Natural killer cell (primary cell): ENCODE measurements around the gene CHMP3. TPM values are rescaled to one million over a fixed set of nuclear protein-coding genes. Genes with fewer than 3 reads are reported as not detected.
A peak's percentile ranks its signal among the peaks of the same experiment; 100 is the strongest.

Experiments
- ATAC-seq, 3 donors: fragments of 150-1000 bp in 2 of 3; fragments of 200-7000 bp in 1 of 3; cut with Tn5 transposase; 1 replicate in 1 of 3; 2 replicates in 2 of 3; pipeline ENCODE4 v1.10.0; 2021; ENCODE audit warnings: mild to moderate bottlenecking in 2 of 3, moderate library complexity in 2 of 3
- DNase-seq, 2 donors: peaks; one replicate each; pipeline versions ENCODE4 v3.0.0 to v3.0.0-alpha.2; 2013 to 2021; ENCODE audit warnings: mixed read lengths in 1 of 2
- H3K27ac ChIP-seq: one replicate; pipeline ENCODE4 v1.5.1; 2013; ENCODE audit warnings: mild to moderate bottlenecking, low read length
- H3K27me3 ChIP-seq: one replicate; pipeline ENCODE4 v1.6.1; 2013; ENCODE audit warnings: low read length; ENCODE audit not compliant: control insufficient read depth, insufficient read depth
- H3K36me3 ChIP-seq: one replicate; pipeline ENCODE4 v1.6.1; 2013; ENCODE audit warnings: low read length; ENCODE audit not compliant: control insufficient read depth, insufficient read depth
- H3K4me1 ChIP-seq: one replicate; pipeline ENCODE4 v1.6.1; 2013; ENCODE audit warnings: low read length; ENCODE audit not compliant: control insufficient read depth, insufficient read depth
- H3K4me3 ChIP-seq: one replicate; pipeline ENCODE4 v1.5.1; 2013; ENCODE audit warnings: low read length
- H3K9me3 ChIP-seq: one replicate; pipeline ENCODE4 v1.6.1; 2013; ENCODE audit warnings: low read length; ENCODE audit not compliant: control insufficient read depth, insufficient read depth
- H3K27ac Mint-ChIP-seq, 2 donors: one replicate each; pipeline ENCODE4 v1.8.0; 2022; ENCODE audit warnings: mild to moderate bottlenecking in 2 of 2, mixed read lengths in 2 of 2, moderate library complexity in 1 of 2
- H3K27me3 Mint-ChIP-seq, 2 donors: one replicate each; pipeline ENCODE4 v1.8.0; 2022; ENCODE audit warnings: low read depth in 2 of 2, mixed read lengths in 2 of 2
- H3K36me3 Mint-ChIP-seq: one replicate; pipeline ENCODE4 v1.8.0; 2022; ENCODE audit warnings: mixed read lengths
- H3K4me1 Mint-ChIP-seq, 2 donors: one replicate each; pipeline ENCODE4 v1.8.0; 2022; ENCODE audit warnings: mixed read lengths in 2 of 2
- H3K4me3 Mint-ChIP-seq: one replicate; pipeline ENCODE4 v1.8.0; 2022; ENCODE audit warnings: mild to moderate bottlenecking, moderate library complexity, mixed read lengths
- H3K9me3 Mint-ChIP-seq, 2 donors: one replicate each; pipeline ENCODE4 v1.8.0; 2022; ENCODE audit warnings: mixed read lengths in 2 of 2
- CTCF ChIP-seq: fragments of 200-600 bp; IDR thresholded peaks from one replicate; pipeline ENCODE4 v1.8.0; 2022; ENCODE audit warnings: antibody characterized with exemption
- WGBS: methylation state at CpG from one replicate; pipeline ENCODE4 v1.1.7; 2013; ENCODE audit warnings: missing lambda C conversion rate; ENCODE audit not compliant: insufficient coverage; 5-methylcytosine and 5-hydroxymethylcytosine counted together
- intact Hi-C: fragments of 100-400 bp; cut with micrococcal nuclease; formaldehyde crosslinking; loops from one replicate; pipeline ENCODE4 v1.14.2; 2022
- total RNA-seq, 4 donors: library from RNA; stranded (reverse); fragments of 120-200 nt in 1 of 4; gene quantifications; one replicate each; pipeline versions ENCODE4 v1.2.3 to v1.2.4, GENCODE V29; 2013 to 2022

The CHMP3 gene
- total RNA-seq, 3 donors from 2014 or later (not counting 1 experiment from before 2014, with no cell fraction given) = 47.4 to 50.3 (median 49.3) TPM

GRCh38 chr2:86471637-86472036 is 91.6 kb downstream of the CHMP3 start:
- Histone ChIP-seq H3K27me3 (no peaks in the 10 kb centered on the region), H3K4me1 (no peaks in the 10 kb centered on the region), H3K36me3 (peaks cover 93% of the 10 kb centered on the region), H3K27ac (no peak overlapping the region), H3K9me3 (no peaks in the 10 kb centered on the region), H3K4me3 (no peak overlapping the region)
- no peak for DNase-seq
- Mint-ChIP-seq H3K4me1 (peaks cover 41 to 50% of the 10 kb centered on the region in 2 donors), H3K27ac (peak overlapping the region in 1 of 2 donors; percentile 1), H3K36me3 (peaks cover 20% of the 10 kb centered on the region), H3K27me3 (no peaks in the 10 kb centered on the region), H3K4me3 (no peak overlapping the region), H3K9me3 (no peaks in the 10 kb centered on the region)
- WGBS = 90% methylated on average over 3 of the region's 6 CpGs
- intact Hi-C loops = no loop called here
- no peak for ATAC-seq
- TF ChIP-seq CTCF = no peak

GRCh38 chr2:86470890-86471289 is 92.4 kb downstream of the CHMP3 start:
- TF ChIP-seq CTCF = no peak
- intact Hi-C loops = no loop called here
- Histone ChIP-seq H3K36me3 (peaks cover 93% of the 10 kb centered on the region), H3K9me3 (no peaks in the 10 kb centered on the region), H3K4me1 (no peaks in the 10 kb centered on the region), H3K27ac (no peak overlapping the region), H3K27me3 (no peaks in the 10 kb centered on the region), H3K4me3 (no peak overlapping the region)
- peaks cover 38 to 45% of the 10 kb centered on the region in 2 donors for H3K4me1 Mint-ChIP-seq
- WGBS = 100% methylated on average over 1 of the region's 1 CpG
- no peaks in the 10 kb centered on the region for H3K9me3 Mint-ChIP-seq
- no peaks in the 10 kb centered on the region for H3K27me3 Mint-ChIP-seq
- H3K36me3 Mint-ChIP-seq = peaks cover 15% of the 10 kb centered on the region
- no peak overlapping the region for H3K4me3 Mint-ChIP-seq
- ATAC-seq (no peak), DNase-seq (no peak)
- no peak overlapping the region for H3K27ac Mint-ChIP-seq

GRCh38 chr2:86468162-86469033 is 94.8 kb downstream of the CHMP3 start:
- ATAC-seq (peak in 1 of 3 donors; percentile 41), DNase-seq (peak in 1 of 2 donors; percentile 36)
- H3K4me3 ChIP-seq = no peak overlapping the region
- no peak overlapping the region for H3K27ac ChIP-seq
- peaks cover 94% of the 10 kb centered on the region for H3K36me3 ChIP-seq
- Mint-ChIP-seq H3K27me3 (no peaks in the 10 kb centered on the region), H3K9me3 (no peaks in the 10 kb centered on the region), H3K4me3 (no peak overlapping the region), H3K27ac (peak overlapping the region; percentile 56 to 65), H3K36me3 (peaks cover 25% of the 10 kb centered on the region), H3K4me1 (peaks cover 39 to 48% of the 10 kb centered on the region in 2 donors)
- no peak for TF ChIP-seq CTCF
- no peaks in the 10 kb centered on the region for H3K27me3 ChIP-seq
- intact Hi-C loops = no loop called here
- 77% methylated on average over 5 of the region's 7 CpGs for WGBS
- no peaks in the 10 kb centered on the region for H3K4me1 ChIP-seq
- H3K9me3 ChIP-seq = no peaks in the 10 kb centered on the region
